MM.1S (cell line): ENCODE results near the gene EEF1A1.

Experiments used
- EZH2 ChIP-seq: fragments of 300-600 bp; sonication (generic); optimal IDR thresholded peaks from 2 replicates; pipeline ENCODE3; 2017; ENCODE audit warnings: low read depth, mild to moderate bottlenecking, antibody characterized with exemption, low read length, mixed read lengths
- TF ChIP-seq, protein P1 (sequence below): fragments of 300-600 bp; sonication (generic); IDR thresholded peaks from 2 replicates; pipeline ENCODE4 v1.5.1; 2016; ENCODE audit warnings: antibody characterized with exemption, low read length, mixed read lengths

DNA sequence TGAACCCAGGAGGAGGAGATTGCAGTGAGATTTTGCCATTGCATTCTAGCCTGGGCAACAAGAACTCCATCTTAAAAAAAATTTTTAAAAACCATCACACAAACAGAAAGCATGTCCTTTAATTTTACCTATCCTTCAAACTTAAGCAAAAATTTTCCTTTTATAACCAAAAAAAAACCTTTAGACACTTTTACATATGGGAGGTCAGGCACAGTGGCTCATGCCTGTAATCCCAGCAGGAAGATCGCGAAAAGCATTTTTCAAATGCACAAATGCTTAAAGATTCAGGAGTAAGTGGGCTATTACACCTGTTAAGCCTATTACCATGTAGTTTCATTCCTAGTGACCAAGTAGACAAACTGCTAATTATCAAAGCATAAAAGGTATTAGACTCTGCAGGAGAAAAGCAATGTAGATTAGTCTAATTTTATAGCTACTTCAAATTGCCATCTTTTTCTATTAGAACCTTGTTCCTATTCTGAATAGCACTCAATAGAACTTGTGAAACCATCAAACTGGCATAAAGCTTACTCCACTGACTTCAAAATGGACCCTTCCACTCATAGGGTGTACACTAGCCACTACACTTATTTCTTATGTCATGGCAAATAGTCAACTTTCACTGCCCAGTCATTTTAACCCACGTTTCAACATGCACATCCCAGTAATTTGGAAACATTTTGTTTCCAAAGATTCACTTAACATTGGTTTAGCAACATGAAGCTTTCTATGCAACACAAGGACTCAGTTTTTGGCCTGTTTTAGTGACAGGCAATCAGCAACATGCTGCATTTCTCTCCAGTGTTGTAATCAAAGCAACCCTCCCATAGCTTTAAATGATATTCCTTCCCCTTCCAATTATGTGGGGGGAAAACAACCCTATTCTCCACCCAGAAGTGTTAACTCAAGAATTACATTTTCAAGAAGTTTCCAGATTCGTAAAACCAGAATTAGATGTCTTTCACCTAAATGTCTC is 4.0 kb downstream of the EEF1A1 start:
- TF ChIP-seq, protein P1, sequence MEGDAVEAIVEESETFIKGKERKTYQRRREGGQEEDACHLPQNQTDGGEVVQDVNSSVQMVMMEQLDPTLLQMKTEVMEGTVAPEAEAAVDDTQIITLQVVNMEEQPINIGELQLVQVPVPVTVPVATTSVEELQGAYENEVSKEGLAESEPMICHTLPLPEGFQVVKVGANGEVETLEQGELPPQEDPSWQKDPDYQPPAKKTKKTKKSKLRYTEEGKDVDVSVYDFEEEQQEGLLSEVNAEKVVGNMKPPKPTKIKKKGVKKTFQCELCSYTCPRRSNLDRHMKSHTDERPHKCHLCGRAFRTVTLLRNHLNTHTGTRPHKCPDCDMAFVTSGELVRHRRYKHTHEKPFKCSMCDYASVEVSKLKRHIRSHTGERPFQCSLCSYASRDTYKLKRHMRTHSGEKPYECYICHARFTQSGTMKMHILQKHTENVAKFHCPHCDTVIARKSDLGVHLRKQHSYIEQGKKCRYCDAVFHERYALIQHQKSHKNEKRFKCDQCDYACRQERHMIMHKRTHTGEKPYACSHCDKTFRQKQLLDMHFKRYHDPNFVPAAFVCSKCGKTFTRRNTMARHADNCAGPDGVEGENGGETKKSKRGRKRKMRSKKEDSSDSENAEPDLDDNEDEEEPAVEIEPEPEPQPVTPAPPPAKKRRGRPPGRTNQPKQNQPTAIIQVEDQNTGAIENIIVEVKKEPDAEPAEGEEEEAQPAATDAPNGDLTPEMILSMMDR, result no peak
- TF ChIP-seq EZH2, result no peak
